ENCODE results near the gene CD63.

The CD63 gene

DNA sequence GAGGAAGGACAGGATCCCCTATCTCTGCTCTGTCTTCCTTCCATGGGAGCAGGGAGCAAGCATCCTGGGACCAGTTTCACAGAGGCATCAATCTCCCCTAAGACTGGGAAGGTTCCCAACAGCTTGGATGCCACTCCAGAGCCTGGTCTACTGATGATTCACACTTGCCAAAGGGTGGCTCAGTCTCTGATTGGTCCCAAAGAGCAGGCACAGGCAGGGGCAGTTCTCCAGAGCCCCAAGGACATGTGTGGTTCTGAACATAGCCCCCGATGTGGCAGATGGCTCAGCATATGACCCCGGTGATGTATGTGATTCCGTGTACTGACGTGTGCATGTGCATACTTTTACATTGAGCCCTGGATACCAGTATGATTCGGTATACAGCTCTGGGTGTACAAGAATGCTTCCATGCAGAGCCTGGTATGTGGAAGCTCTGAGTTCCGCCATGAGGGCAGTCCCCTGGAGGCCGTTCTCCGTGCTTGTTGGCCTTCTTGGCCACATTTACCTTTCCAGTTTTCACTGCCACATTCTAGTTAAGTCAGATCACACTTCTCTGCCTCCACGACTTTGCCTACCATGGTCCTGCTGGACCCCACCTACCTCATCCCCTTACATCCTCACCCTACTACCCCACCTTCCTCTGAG, 42.3 kb downstream of the CD63 start:
- H3K27ac Mint-ChIP-seq, result no peak overlapping the region
- H3K4me3 Mint-ChIP-seq, result no peak overlapping the region
- H3K4me1 Mint-ChIP-seq (ENCODE audit: low read depth), result peaks cover 12% of the 10 kb centered on the region
- H3K36me3 Mint-ChIP-seq (ENCODE audit: low read depth), result no peaks in the 10 kb centered on the region
- intact Hi-C loops (cut with micrococcal nuclease), result no loop called here
- no peaks in the 10 kb centered on the region for H3K9me3 Mint-ChIP-seq
- peaks cover 9% of the 10 kb centered on the region for H3K27me3 Mint-ChIP-seq

DNA sequence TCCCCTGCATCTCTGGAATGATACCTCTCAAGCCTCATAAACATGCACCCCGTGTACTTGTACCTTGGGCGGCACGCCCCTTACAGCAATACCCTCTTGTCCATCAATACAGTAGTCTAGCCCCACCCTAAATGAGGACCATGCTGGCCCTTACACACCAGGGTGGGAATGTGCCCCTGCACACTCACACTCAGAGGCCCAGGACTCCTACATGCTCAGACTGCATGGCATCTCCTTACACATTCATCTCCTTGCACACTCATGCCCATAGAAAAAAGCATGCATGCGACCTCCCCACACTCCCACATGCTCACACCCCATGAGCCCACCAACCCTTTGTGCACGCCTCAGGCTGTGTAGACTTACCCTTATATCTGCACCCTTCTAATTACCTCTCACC, 43.1 kb downstream of the CD63 start:
- H3K4me1 Mint-ChIP-seq (ENCODE audit: low read depth), result peaks cover 20% of the 10 kb centered on the region
- H3K4me3 Mint-ChIP-seq, result no peak overlapping the region
- no peaks in the 10 kb centered on the region for H3K36me3 Mint-ChIP-seq (ENCODE audit: low read depth)
- no peaks in the 10 kb centered on the region for H3K9me3 Mint-ChIP-seq
- H3K27ac Mint-ChIP-seq, result no peak overlapping the region
- intact Hi-C loops (cut with micrococcal nuclease), result no loop called here
- H3K27me3 Mint-ChIP-seq, result peaks cover 11% of the 10 kb centered on the region

DNA sequence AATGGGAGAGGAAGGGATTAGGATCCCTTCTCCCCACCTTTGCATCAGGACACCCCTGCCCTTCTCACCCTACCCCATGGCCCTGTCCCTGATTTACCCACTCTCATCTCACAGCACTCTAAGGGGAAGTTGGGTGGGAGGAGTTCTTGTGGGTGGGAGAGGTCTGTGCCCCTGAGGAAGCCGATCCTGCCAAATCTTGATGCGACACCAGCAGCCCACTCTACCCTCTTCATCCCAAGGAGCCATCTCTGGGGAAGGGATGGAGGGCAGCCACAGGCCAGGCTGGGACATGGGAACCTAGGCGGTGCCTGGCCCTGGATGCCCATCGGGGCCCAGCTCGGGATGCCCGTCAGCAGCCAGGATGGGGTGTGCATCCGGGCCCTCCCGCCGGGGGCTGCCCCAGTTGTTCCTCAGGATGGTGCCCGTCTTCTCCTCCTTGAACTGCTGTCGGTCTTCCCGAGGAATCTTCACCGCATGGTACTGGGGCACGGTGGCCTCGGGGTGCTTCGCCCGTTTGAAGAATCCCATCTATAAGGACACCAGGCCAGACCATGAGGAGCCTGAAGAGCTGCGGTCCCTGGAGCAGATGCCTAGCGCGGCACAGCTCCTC, 43.9 kb downstream of the CD63 start:
- Mint-ChIP-seq H3K9me3 (no peaks in the 10 kb centered on the region), H3K27ac (no peak overlapping the region), H3K4me3 (no peak overlapping the region), H3K4me1 (ENCODE audit: low read depth) (peaks cover 22% of the 10 kb centered on the region), H3K36me3 (ENCODE audit: low read depth) (no peaks in the 10 kb centered on the region), H3K27me3 (peaks cover 11% of the 10 kb centered on the region)
- intact Hi-C loops (cut with micrococcal nuclease), result no loop called here

DNA sequence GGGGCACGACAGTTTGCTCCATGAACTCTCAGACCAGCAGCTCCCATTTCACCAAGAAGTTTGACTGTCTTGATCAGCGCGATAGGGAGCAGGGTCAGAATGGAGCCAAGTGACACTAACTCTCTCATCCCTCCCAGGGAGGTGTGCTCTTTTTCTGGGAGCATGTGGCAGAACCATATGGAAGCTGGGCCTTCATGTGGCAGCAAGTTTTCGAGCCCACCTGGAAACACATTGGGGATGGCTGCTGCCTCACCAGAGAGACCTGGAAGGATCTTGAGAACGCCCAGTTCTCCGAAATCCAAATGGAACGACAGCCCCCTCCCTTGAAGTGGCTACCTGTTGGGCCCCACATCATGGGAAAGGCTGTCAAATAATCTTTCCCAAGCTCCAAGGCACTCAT, 45.1 kb downstream of the CD63 start:
- intact Hi-C loops (cut with micrococcal nuclease), result no loop called here

DNA sequence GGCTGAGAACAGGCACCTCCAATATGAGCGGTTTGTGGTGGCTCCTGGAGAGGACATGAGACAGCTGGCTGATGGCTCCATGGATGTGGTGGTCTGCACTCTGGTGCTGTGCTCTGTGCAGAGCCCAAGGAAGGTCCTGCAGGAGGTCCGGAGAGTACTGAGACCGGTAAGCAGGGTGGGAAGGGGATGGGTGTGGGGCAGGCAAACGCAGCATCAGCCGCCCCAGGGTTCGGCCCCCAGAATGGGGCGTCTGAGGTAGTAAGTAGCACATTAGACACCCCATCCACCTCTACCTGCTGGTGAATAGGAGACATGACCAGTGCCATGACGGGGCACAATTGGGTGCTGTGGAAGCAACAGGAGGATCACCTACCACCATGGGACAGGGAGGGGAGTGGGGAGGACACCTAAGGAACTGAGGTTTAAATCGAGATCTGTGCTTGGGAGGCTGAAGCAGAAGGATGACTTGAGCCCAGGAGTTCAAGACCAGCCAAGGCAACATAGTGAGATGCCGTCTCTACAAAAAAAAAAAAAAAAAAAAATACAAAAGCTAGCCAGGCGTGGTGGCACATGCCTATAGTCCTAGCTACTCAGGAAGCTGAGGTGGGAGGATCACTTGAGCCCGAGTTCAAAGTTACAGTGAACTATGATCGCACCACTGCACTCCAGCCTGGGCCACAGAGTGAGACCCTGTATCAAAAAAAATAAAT, 46.6 kb downstream of the CD63 start:
- H3K27ac Mint-ChIP-seq, result no peak overlapping the region
- no peaks in the 10 kb centered on the region for H3K36me3 Mint-ChIP-seq (ENCODE audit: low read depth)
- H3K4me1 Mint-ChIP-seq (ENCODE audit: low read depth), result peaks cover 22% of the 10 kb centered on the region

More for the DNA sequence above, 45.1 kb downstream of the CD63 start:
- Mint-ChIP-seq H3K9me3 (no peaks in the 10 kb centered on the region), H3K4me3 (no peak overlapping the region), H3K4me1 (ENCODE audit: low read depth) (peaks cover 22% of the 10 kb centered on the region), H3K27ac (no peak overlapping the region), H3K27me3 (peaks cover 11% of the 10 kb centered on the region), H3K36me3 (ENCODE audit: low read depth) (no peaks in the 10 kb centered on the region)

DNA sequence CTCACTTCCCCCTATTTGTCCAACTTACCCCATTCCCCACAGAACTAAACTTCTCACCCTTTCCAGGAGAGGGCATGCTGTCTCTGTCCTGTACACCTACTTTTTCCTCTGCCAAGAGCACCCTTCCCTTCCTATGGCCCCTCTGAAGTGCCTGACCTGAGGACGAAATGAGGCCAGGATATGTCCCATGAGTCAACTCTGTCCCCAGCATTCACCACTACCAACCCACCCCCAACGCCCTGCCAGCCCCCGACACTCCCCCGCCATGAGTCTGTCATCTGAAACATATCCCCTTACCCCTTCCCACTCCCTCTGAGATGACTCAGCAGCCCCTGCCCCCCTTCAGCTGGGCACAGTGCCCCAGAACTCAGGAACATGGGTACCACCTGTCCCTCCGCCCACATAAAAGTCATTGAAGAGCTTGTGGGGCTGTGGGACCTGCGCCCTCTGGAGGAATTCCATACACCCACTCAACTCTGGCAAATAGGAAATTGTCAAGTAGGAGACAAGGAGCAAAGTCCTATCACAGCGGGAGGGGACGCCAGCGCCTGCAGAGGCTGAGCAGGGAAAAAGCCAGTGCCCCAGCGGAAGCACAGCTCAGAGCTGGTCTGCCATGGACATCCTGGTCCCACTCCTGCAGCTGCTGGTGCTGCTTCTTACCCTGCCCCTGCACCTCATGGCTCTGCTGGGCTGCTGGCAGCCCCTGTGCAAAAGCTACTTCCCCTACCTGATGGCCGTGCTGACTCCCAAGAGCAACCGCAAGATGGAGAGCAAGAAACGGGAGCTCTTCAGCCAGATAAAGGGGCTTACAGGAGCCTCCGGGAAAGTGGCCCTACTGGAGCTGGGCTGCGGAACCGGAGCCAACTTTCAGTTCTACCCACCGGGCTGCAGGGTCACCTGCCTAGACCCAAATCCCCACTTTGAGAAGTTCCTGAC, 47.4 kb downstream of the CD63 start:
- H3K4me3 Mint-ChIP-seq, result peak overlapping the region; percentile 48
- H3K9me3 Mint-ChIP-seq, result no peaks in the 10 kb centered on the region
- no peaks in the 10 kb centered on the region for H3K36me3 Mint-ChIP-seq (ENCODE audit: low read depth)
- intact Hi-C loops (cut with micrococcal nuclease), result no loop called here
- peaks cover 10% of the 10 kb centered on the region for H3K27me3 Mint-ChIP-seq
- H3K27ac Mint-ChIP-seq, result peak overlapping the region; percentile 63
- peaks cover 22% of the 10 kb centered on the region for H3K4me1 Mint-ChIP-seq (ENCODE audit: low read depth)

More for the DNA sequence above, 46.6 kb downstream of the CD63 start:
- intact Hi-C loops (cut with micrococcal nuclease), result no loop called here
- H3K9me3 Mint-ChIP-seq, result no peaks in the 10 kb centered on the region
- H3K4me3 Mint-ChIP-seq, result no peak overlapping the region
- peaks cover 10% of the 10 kb centered on the region for H3K27me3 Mint-ChIP-seq

DNA sequence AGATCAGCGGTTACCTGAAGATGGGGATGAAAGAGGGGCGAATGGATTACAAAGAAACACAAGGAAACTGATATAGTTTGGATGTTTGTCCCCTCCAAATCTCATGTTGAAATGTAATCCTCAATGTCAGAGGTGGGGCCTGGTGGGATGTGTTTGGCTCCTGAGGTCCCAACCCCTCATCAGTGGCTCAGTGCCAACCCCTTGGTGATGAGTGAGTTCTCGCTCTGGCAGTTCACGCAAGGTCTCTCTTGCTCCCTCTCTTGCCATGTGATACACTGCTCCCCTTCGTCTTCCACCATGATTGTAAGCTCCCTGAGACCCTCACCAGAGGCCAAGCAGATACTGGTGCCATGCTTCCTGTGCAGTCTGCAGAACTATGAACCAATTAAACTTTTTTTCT, 49.1 kb downstream of the CD63 start:
- H3K9me3 Mint-ChIP-seq, result no peaks in the 10 kb centered on the region
- peaks cover 10% of the 10 kb centered on the region for H3K27me3 Mint-ChIP-seq
- peaks cover 39% of the 10 kb centered on the region for H3K4me1 Mint-ChIP-seq (ENCODE audit: low read depth)
- no peak overlapping the region for H3K27ac Mint-ChIP-seq
- intact Hi-C loops (cut with micrococcal nuclease), result no loop called here
- no peaks in the 10 kb centered on the region for H3K36me3 Mint-ChIP-seq (ENCODE audit: low read depth)
- no peak overlapping the region for H3K4me3 Mint-ChIP-seq

DNA sequence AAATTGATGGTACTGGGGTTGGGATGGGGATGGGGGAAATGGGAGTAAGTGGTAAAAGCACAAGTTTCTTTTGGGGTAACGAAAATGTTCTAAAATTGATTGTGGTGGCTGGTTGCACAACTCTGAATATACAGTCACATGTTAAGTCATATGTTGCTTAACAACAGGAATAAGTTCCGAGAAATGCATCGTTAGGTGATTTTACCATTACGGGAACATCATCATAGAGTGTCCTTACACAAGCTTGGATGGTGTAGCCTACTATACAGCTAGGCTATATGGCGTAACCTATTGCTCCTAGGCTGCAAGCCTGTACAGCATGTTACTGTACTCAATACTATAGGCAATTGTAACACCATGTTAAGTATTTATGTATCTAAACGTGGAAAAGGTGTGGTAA, 52.1 kb downstream of the CD63 start:
- peaks cover 51% of the 10 kb centered on the region for H3K4me1 Mint-ChIP-seq (ENCODE audit: low read depth)
- no peaks in the 10 kb centered on the region for H3K9me3 Mint-ChIP-seq
- H3K4me3 Mint-ChIP-seq, result no peak overlapping the region
- H3K36me3 Mint-ChIP-seq (ENCODE audit: low read depth), result no peaks in the 10 kb centered on the region
- peak overlapping the region; percentile 65 for H3K27ac Mint-ChIP-seq
- intact Hi-C loops (cut with micrococcal nuclease), result no loop called here
- H3K27me3 Mint-ChIP-seq, result peaks cover 5% of the 10 kb centered on the region

DNA sequence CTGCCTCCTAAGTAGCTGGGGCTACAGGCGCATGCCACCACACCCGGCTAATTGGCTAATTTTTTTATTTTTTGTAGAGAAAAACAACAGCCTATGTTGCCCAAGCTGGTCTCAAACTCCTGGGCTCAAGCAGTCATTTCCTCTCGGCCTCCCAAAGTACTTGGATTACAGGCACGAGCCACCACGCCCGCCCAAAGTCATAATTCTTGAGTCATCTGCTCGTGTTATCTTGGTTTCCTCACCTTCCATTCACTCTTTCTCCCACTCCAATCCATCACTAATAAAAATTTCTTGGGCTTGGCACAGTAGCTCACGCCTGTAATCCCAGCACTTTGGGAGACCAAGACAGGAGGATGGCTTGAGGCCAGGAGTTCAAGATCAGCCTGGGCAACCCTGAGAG, 53.1 kb downstream of the CD63 start:
- Mint-ChIP-seq H3K9me3 (no peaks in the 10 kb centered on the region), H3K36me3 (ENCODE audit: low read depth) (no peaks in the 10 kb centered on the region), H3K4me3 (no peak overlapping the region), H3K27ac (peak overlapping the region; percentile 65), H3K27me3 (no peaks in the 10 kb centered on the region), H3K4me1 (ENCODE audit: low read depth) (peaks cover 41% of the 10 kb centered on the region)
- intact Hi-C loops (cut with micrococcal nuclease), result no loop called here

All from dendritic cell treated with granulocyte-macrophage colony-stimulating factor and Interleukin-4, amounts not matched to agents 40 ng/mL and 50 ng/mL, for 4 days (primary cell).